SK-N-SH treated with all-trans-retinoic acid at 6 μM for 48 hours (cell line): Measurements from ENCODE around the gene OR2Y1.

Experiments used
- ARNTL ChIP-seq: fragments of 450-650 bp; formaldehyde crosslinking; IDR thresholded peaks from 2 replicates; pipeline ENCODE4 v1.5.0; 2020; ENCODE audit warnings: low read depth, mild to moderate bottlenecking, moderate library complexity, borderline replicate concordance
- CREB5 ChIP-seq: fragments of 250-450 bp; sonication (Bioruptor Pico); IDR thresholded peaks from 2 replicates; pipeline ENCODE4 v1.5.1; 2020; ENCODE audit warnings: low read depth, mild to moderate bottlenecking, moderate library complexity
- CSRNP3 ChIP-seq: fragments of 250-450 bp; sonication (Bioruptor Pico); IDR thresholded peaks from 2 replicates; pipeline ENCODE4 v1.5.1; 2021; ENCODE audit warnings: mild to moderate bottlenecking, moderate library complexity
- ESRRG ChIP-seq: fragments of 250-450 bp; sonication (Bioruptor Pico); IDR thresholded peaks from 2 replicates; pipeline ENCODE4 v1.6.1; 2021; ENCODE audit warnings: mild to moderate bottlenecking
- OSR1 ChIP-seq: fragments of 250-450 bp; sonication (Bioruptor Pico); IDR thresholded peaks from 2 replicates; pipeline ENCODE4 v1.8.0; 2022; ENCODE audit warnings: moderate library complexity, mild to moderate bottlenecking, inconsistent platforms
- RARB ChIP-seq: fragments of 250-450 bp; sonication (Bioruptor Pico); IDR thresholded peaks from 2 replicates; pipeline ENCODE4 v1.8.0; 2021; ENCODE audit warnings: mild to moderate bottlenecking, moderate library complexity
- TCF4 ChIP-seq: fragments of 250-450 bp; sonication (Bioruptor Pico); IDR thresholded peaks from 2 replicates; pipeline ENCODE4 v1.8.0; 2021; ENCODE audit warnings: mild to moderate bottlenecking, moderate library complexity, borderline replicate concordance
- TOX ChIP-seq: fragments of 250-450 bp; sonication (Bioruptor Pico); IDR thresholded peaks from 2 replicates; pipeline ENCODE4 v1.8.0; 2021; ENCODE audit warnings: mild to moderate bottlenecking, moderate library complexity, borderline replicate concordance
- ZNF70 ChIP-seq: fragments of 450-650 bp; formaldehyde crosslinking; IDR thresholded peaks from 2 replicates; pipeline ENCODE4 v1.5.0; 2020; ENCODE audit warnings: mild to moderate bottlenecking, moderate library complexity
- TF ChIP-seq, protein P1 (sequence below): fragments of 250-450 bp; sonication (Bioruptor Pico); IDR thresholded peaks from 2 replicates; pipeline ENCODE4 v1.8.0; 2020; ENCODE audit warnings: mild to moderate bottlenecking, moderate library complexity, borderline replicate concordance

GRCh38 chr5:180755601-180756000 is 15.7 kb upstream of the OR2Y1 start:
- TF ChIP-seq CREB5 (CRISPR knock-in tag) (no peak), ARNTL (CRISPR knock-in tag) (no peak), ESRRG (CRISPR knock-in tag) (no peak), RARB (no peak), TOX (CRISPR knock-in tag) (no peak), OSR1 (CRISPR knock-in tag) (no peak), TCF4 (CRISPR knock-in tag) (no peak), CSRNP3 (CRISPR knock-in tag) (no peak), ZNF70 (CRISPR knock-in tag) (no peak)
- TF ChIP-seq, protein P1, sequence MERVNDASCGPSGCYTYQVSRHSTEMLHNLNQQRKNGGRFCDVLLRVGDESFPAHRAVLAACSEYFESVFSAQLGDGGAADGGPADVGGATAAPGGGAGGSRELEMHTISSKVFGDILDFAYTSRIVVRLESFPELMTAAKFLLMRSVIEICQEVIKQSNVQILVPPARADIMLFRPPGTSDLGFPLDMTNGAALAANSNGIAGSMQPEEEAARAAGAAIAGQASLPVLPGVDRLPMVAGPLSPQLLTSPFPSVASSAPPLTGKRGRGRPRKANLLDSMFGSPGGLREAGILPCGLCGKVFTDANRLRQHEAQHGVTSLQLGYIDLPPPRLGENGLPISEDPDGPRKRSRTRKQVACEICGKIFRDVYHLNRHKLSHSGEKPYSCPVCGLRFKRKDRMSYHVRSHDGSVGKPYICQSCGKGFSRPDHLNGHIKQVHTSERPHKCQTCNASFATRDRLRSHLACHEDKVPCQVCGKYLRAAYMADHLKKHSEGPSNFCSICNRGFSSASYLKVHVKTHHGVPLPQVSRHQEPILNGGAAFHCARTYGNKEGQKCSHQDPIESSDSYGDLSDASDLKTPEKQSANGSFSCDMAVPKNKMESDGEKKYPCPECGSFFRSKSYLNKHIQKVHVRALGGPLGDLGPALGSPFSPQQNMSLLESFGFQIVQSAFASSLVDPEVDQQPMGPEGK: no peak
